Measurements from ENCODE around the gene MAP1A.
A peak's percentile ranks its signal among the peaks of the same experiment; 100 is the strongest.

MAP1A gene

DNA sequence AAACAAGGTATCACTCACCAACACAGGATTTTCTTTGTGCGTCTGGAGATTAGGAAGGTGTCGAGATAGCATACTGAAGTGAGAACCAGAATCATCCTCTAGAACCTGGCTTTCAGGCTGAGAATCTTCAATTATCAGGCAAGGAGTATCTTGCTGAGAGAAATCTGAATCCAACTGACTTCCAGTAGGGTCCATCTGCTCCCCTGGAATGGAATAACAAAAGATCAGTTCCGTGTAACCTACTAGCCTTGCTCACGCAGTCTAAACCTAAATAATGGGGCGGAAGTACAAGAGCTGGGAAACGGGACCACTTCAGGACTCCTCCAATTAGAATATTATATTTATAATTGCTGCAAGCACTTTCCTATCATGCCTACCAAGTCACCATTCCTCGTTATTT lies 25.1 kb upstream of the MAP1A start:
- TF ChIP-seq TAF1 (IDR thresholded peaks at IDR 0.05; ENCODE audit: borderline replicate concordance, insufficient read depth, low read length), result no peak
- TF ChIP-seq FOXP2 (optimal IDR thresholded peaks at IDR 0.05; ENCODE audit: borderline replicate concordance, extremely low read depth, extremely low read length, insufficient read depth), result no peak
- TF ChIP-seq POLR2AphosphoS5 (IDR thresholded peaks at IDR 0.05; ENCODE audit: low read depth, low read length), result no peak
- TF ChIP-seq REST (IDR thresholded peaks at IDR 0.05; ENCODE audit: insufficient read depth in 1 of 2, low read depth in 2 of 2, low read length in 2 of 2), result no peak
- TF ChIP-seq SIN3A (IDR thresholded peaks at IDR 0.05; ENCODE audit: borderline replicate concordance, insufficient read depth, low read length), result no peak

- TF ChIP-seq REST (IDR thresholded peaks at IDR 0.05; ENCODE audit: insufficient read depth in 1 of 2, low read depth in 2 of 2, low read length in 2 of 2) (no peak), SIN3A (IDR thresholded peaks at IDR 0.05; ENCODE audit: borderline replicate concordance, insufficient read depth, low read length) (peak; percentile 82; the same call in 1 of the 2 replicates), TAF1 (IDR thresholded peaks at IDR 0.05; ENCODE audit: borderline replicate concordance, insufficient read depth, low read length) (0 out of 2 replicates have a peak, but pooled peaks have one; percentile 9), FOXP2 (optimal IDR thresholded peaks at IDR 0.05; ENCODE audit: borderline replicate concordance, extremely low read depth, extremely low read length, insufficient read depth) (no peak), POLR2AphosphoS5 (IDR thresholded peaks at IDR 0.05; ENCODE audit: low read depth, low read length) (peak; percentile 59; the same call in 1 of the 2 replicates)
These were observed 24.5 kb upstream of the MAP1A start, which contains the start of gene TP53BP1 for GRCh38 chr15:43492673-43493601. TSS of gene TP53BP1 (minus strand) at chr15:43493156. CDS start at chr15:43493043, 113 bp downstream.

DNA sequence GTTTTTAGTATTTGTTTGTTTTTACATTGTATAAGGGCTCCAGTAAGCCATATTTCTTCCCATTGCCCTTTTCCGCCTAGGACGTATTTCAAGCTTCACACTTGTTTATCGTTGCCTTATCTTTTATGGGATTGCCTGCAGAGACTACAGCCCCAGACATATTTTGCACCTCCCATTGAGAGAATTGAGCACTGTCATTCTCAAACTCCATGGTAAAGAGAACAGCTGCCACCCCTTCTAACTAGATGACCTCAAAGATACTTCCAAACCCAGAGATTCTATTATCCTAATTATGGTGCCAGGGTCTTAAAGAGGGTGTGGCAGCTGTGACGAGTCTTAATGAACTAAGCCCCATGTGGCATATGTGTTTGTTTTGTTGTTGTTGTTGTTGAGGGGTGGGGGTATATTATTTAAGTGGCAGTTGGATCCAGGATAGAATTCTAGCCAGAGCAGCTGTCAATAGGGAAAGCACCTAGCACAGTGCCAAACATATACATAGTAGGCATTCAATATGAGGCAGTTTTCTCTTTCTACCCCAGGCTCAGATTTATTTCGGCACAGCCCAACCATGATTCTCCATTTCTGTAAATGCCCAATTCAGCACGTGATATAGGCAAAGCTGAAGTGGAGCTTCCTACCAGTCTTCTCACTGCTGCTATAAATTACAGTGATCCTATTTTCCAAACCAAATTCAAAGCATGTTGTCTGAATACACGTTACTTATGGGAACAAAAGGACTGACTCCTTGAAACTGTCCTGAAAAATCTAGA lies 23.5 kb upstream of the MAP1A start:
- no peak for TF ChIP-seq FOXP2 (optimal IDR thresholded peaks at IDR 0.05; ENCODE audit: borderline replicate concordance, extremely low read depth, extremely low read length, insufficient read depth)
- no peak for TF ChIP-seq SIN3A (IDR thresholded peaks at IDR 0.05; ENCODE audit: borderline replicate concordance, insufficient read depth, low read length)

GRCh38 chr15:43498990-43499389 lies 18.4 kb upstream of the MAP1A start:
- no peak for TF ChIP-seq FOXP2 (optimal IDR thresholded peaks at IDR 0.05; ENCODE audit: borderline replicate concordance, extremely low read depth, extremely low read length, insufficient read depth)
- no peak for TF ChIP-seq TAF1 (IDR thresholded peaks at IDR 0.05; ENCODE audit: borderline replicate concordance, insufficient read depth, low read length)
- TF ChIP-seq SIN3A (IDR thresholded peaks at IDR 0.05; ENCODE audit: borderline replicate concordance, insufficient read depth, low read length), result no peak
- no peak for TF ChIP-seq REST (IDR thresholded peaks at IDR 0.05; ENCODE audit: insufficient read depth in 1 of 2, low read depth in 2 of 2, low read length in 2 of 2)
- TF ChIP-seq POLR2AphosphoS5 (IDR thresholded peaks at IDR 0.05; ENCODE audit: low read depth, low read length), result no peak

DNA sequence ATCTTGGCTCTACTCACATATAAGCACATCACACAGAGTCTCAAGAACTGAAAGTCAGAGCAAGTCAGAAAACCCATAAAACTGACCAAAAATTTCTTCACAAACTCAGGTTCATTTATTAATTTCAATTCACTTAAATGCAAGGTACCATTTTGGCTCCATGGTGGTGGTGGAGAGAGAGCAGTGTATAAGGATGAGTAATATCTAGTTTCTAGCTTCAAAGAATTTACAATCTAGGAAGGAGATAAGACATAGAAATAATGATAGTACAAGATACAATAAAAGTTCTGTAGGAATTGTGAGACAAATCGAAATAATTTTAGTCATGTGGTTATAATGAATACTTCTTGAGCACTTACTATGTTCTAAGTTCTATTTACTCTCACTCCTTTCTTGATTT lies 17.8 kb upstream of the MAP1A start:
- TF ChIP-seq REST (IDR thresholded peaks at IDR 0.05; ENCODE audit: insufficient read depth in 1 of 2, low read depth in 2 of 2, low read length in 2 of 2), result no peak
- TF ChIP-seq FOXP2 (optimal IDR thresholded peaks at IDR 0.05; ENCODE audit: borderline replicate concordance, extremely low read depth, extremely low read length, insufficient read depth), result no peak
- no peak for TF ChIP-seq SIN3A (IDR thresholded peaks at IDR 0.05; ENCODE audit: borderline replicate concordance, insufficient read depth, low read length)
- no peak for TF ChIP-seq POLR2AphosphoS5 (IDR thresholded peaks at IDR 0.05; ENCODE audit: low read depth, low read length)
- TF ChIP-seq TAF1 (IDR thresholded peaks at IDR 0.05; ENCODE audit: borderline replicate concordance, insufficient read depth, low read length), result no peak

Data from PFSK-1 (cell line).